ENCODE data around the gene VPS41.
"Not testable (repeated sequence)": the region's sequence is repeated elsewhere in the genome, so short reads cannot be mapped to it uniquely, and the experiment has no call there.

Gene VPS41

GRCh38 chr7:38854947-38855346 is 54.0 kb downstream of the VPS41 start:
- not testable (repeated sequence) for FAIRE-seq

GRCh38 chr7:38851321-38851720 is 57.7 kb downstream of the VPS41 start:
- FAIRE-seq: no peak

DNA sequence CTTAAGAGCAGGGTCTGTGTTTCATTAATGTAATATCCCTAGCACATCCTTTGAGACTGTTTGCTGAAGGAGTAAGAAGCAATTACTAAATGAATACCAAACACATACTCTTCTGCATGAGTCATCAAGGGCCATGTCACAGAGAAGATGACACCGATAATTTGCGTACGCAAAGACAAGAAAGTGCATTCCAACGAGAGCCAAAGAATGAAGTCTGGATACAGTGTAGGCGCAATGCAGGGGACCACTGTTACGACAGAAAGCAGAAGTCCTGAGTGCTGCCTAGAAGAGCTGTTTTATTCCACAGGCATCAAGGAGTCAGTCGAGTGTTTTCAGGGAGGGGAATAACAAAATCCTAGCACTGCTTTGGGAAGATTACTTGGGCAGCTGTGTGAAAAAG is 62.7 kb downstream of the VPS41 start:
- FAIRE-seq: no peak

GRCh38 chr7:38844952-38845563 is 63.9 kb downstream of the VPS41 start:
- FAIRE-seq: no peak

- FAIRE-seq: no peak
Observed at GRCh38 chr7:38842746-38843145, 66.2 kb downstream of the VPS41 start.

DNA sequence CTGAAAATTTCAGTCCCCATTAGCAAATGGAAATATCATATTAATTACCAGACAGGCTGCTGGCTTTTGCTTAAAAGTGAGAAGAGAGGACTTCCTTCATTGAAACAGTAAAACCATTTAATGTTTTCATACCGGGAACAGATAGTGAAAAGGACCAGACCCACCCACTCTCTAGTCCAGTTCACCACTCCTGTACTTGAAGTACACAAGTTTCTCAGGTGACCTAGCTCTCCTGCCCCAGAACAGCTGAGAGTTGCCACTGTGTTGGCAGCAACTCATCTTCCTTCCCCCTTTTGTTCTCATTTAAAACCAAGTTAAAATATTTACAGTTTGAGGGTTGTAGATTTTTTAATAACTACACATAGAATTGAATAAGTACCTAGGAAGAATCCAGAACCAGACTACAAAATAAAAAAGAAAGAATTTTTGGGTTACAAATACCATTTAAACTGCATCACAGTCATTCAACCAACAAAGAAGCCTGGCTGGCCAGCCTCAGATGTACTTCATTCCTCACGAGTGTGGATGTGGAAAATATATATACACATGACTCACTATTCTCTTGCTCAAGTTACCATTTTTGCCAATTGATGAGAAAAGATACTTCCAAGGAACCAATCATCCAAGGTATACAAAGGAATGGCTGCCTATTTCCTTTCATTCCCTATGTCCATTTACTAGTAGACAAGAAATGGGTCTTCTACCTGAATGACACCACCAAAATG is 68.1 kb downstream of the VPS41 start:
- FAIRE-seq: no peak

DNA sequence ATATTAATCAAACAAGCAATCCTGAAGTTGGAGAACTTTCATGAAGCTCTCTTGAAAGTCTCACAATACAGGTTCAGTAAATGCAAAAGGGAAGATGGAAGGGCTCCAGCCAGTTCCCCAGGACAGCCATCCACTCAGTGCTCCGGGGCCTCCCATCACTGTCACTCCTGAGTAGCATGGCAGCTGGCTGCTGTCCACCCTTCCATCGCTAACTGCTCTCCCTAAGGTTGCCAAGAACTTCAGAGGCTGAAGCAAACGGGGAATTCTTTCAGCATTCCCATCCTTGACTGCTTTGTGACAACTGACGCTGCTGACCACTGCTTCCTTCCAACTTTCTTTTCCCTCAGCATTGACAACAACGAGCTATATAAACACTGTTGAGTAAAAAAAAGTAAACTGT is 69.1 kb downstream of the VPS41 start:
- FAIRE-seq: no peak

DNA sequence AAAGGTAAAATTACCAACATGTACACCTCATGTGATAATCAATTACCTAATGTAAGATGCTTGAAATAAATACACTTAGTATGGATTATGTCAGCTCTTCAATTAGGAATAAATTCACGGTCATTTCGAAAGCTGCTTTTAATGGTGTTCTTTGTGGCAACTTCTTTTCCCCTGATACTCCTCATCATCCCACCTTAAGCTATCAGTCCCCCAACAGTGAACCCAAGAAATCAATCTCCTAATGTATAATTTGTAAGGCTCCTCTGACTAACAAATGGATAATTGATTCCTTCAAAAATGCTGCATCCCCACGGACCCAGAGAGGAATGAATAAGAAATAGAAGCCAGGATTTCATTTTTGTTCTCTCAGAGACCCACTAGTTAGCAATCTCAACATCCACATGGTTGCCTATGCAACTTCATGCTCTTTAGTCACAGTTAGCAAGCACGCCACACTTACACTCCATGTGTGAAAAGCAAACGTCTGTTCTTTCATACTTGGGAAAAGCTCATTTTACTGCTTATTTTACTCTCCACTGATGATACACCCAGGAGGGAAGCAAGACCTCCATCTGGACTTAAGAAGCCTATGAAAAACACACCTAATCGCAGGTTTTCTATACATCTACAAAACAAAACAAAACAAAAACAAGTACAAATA is 70.1 kb downstream of the VPS41 start:
- no peak for FAIRE-seq

- no peak for FAIRE-seq
Observed at GRCh38 chr7:38834357-38834756, 74.6 kb downstream of the VPS41 start.

GRCh38 chr7:38833329-38833728 is 75.7 kb downstream of the VPS41 start:
- FAIRE-seq: no peak

DNA sequence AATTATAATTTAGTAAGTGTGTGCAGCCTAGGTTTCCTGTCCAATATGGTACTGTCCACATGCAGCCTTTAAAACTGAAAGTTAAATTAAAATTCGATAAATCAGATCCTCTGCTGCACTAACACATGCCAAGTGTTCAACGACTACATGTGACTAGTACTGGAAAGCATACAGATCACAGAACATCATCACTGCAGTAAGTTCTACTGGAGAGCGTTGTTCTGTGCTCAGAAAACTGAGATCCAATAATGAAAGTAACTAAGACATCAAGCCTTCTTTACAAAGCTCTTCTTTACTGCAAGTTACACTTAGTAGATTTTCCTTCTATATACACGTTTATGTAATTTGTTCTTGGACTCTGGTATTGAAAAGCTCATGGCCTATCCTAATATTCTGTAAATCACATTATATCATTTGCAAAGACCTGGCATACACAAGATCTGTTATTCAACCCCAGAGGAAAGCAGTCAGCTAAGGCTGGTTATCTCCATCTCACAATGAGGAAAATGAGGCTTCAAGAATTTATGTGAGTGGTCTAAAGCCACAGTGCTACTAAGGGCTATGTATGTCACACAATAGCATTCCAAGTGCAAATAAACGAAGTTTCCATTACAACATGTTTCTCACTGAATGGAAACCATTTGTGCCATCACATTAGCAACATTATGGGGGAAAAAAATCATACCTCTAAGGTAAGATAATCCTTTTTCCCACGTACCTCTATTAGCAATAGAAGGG is 77.6 kb downstream of the VPS41 start:
- peak; percentile 95 for FAIRE-seq

- FAIRE-seq: no peak
Observed at GRCh38 chr7:38830826-38831225, 78.2 kb downstream of the VPS41 start.

GRCh38 chr7:38829488-38830165 is 79.4 kb downstream of the VPS41 start:
- FAIRE-seq: no peak

DNA sequence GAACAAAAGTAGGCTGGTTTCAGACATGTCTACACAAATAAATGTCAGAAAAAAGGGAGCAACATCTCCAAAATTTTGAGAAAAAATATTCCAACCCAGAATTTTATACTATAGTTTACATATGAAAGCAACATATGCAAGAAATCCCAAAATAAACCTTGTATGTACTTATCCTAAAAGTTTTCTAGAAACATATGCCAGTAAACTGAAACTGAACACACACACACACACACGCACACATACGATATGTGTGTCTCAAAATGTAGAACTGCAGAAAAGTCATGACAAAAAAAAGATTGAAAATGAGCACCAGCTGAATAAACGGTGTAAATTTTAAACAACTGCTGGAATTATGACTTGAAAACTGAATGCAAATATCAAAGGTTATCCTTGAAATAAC is 81.0 kb downstream of the VPS41 start:
- peak; percentile 94 for FAIRE-seq

GRCh38 chr7:38825721-38826440 is 83.1 kb downstream of the VPS41 start:
- no peak for FAIRE-seq

DNA sequence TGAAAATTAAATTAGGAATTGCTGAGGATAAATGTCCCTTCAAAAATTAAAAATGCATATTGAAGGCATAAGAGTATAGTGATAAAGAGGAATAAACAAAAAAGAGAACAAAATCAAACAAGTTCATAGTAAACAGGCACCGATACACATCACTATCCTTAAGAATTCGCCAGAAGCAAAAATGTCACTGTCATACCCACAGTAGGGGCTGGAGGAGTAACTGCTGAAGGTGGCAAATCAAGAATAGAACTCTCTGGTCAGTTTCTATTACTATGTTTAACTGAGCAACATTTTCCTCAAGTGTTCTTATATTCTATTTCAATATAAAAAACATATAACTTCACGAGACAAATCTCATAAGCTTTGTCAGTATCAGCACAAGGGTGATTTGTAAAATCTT is 84.0 kb downstream of the VPS41 start:
- no peak for FAIRE-seq

DNA sequence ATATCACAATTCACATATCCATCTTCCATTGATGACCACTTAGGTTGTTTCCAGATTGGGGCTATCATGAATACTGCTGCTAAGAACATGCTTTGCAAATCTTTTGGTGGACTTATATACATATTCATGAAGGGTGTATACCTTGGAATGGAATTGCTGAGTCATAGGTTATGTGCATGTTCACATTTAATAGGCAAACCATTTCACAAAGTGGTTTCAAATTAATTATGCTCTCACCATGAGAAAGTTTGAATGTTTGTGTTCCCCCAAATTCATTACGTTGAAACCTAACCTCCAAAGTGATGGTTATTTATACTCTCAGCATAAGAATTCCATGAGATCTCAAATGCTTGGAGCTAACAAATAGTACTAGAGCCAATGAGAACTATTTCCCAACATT is 86.4 kb downstream of the VPS41 start:
- no peak for FAIRE-seq

GRCh38 chr7:38820571-38820970 is 88.4 kb downstream of the VPS41 start:
- FAIRE-seq: no peak

GRCh38 chr7:38819463-38819862 is 89.5 kb downstream of the VPS41 start:
- FAIRE-seq: no peak

- no peak for FAIRE-seq
Observed at GRCh38 chr7:38817526-38817925, 91.5 kb downstream of the VPS41 start.

DNA sequence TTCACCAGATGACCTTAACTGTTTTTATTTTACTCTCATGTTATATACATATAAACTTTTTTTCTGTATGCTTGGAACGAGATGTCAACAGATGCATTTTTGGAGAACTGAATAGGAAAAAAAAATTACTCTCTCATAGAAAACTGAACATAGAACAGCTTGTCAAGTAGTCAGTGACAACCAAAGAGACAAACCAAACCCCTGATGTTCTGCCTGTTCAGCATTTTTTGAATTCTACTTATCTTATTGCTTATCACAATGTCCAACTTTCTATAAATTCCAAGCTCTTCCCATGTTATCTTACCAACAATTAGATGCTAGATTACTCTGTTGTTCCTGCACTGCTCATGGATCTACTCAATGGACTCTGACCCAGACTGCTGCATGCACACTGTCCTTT is 95.2 kb downstream of the VPS41 start:
- FAIRE-seq: no peak

GRCh38 chr7:38806912-38807311 is 102.1 kb downstream of the VPS41 start:
- no peak for FAIRE-seq
